CD4-positive, alpha-beta T cell treated with Interferon alpha-2 for 1 hour (primary cell): ENCODE measurements around the gene TGM5.

Source experiments
- DNase-seq, 2 donors: peaks; one replicate each; pipeline ENCODE4 v3.0.0-alpha.2; 2020 to 2022

The TGM5 gene

GRCh38 chr15:43189296-43189695, 77.4 kb downstream of the TGM5 start:
- DNase-seq = no peak

- peak in 1 of 2 donors; percentile 69 for DNase-seq
Measured at GRCh38 chr15:43187544-43188155, 79.1 kb downstream of the TGM5 start.

GRCh38 chr15:43186003-43186353, 80.8 kb downstream of the TGM5 start:
- no peak for DNase-seq

GRCh38 chr15:43185157-43186002, 81.3 kb downstream of the TGM5 start, which contains the start of gene CCNDBP1:
Gene CCNDBP1 (plus strand): TSS chr15:43185403. CDS start chr15:43185499, 96 bp downstream.
- DNase-seq = peak; percentile 92 to 93

- peak in 1 of 2 donors; percentile 16 for DNase-seq
Measured at GRCh38 chr15:43184407-43185124, 82.2 kb downstream of the TGM5 start.

- DNase-seq = no peak
Measured at GRCh38 chr15:43183270-43183669, 83.5 kb downstream of the TGM5 start.
